Caco-2 (cell line): ENCODE results near the gene MACROD2. TPM values are rescaled to one million over a fixed set of nuclear protein-coding genes. Genes with fewer than 3 reads are reported as not detected.

Experiments used
- BruUV-seq: library from RNA; stranded (reverse); fragments of 400-500 nt; replicated peaks from 2 replicates; lab custom pipeline; 2021; lab: Mats Ljungman, UMichigan
- CTCF ChIA-PET: fragments of 300-600 bp; sonication (Branson Sonifier 250); formaldehyde crosslinking; loops from one replicate; lab custom pipeline; 2022; ENCODE audit warnings: antibody characterized with exemption; lab: Charles Lee
- POLR2A ChIA-PET: fragments of 300-600 bp; sonication (Branson Sonifier 250); formaldehyde crosslinking; loops from one replicate; lab custom pipeline; 2022; ENCODE audit warnings: antibody characterized with exemption; lab: Charles Lee
- DNase-seq, 2 experiments: peaks; one replicate each; pipeline versions ENCODE4 v3.0.0 to v3.0.0-alpha.2; 2020 to 2022
- H3K27me3 ChIP-seq: replicated peaks from 2 replicates; pipeline ENCODE4 v1.6.0; 2011; ENCODE audit warnings: low read length; ENCODE audit not compliant: control insufficient read depth, insufficient read depth
- H3K36me3 ChIP-seq: 2 replicates; pipeline ENCODE4 v1.5.1; 2011; ENCODE audit warnings: low read length; ENCODE audit not compliant: control insufficient read depth, insufficient read depth
- H3K4me1 ChIP-seq: fragments of 250-450 bp; sonication (Bioruptor Pico); 2 replicates; pipeline ENCODE4 v1.5.1; 2020; ENCODE audit warnings: mild to moderate bottlenecking
- H3K4me3 ChIP-seq: 2 replicates; pipeline ENCODE4 v1.5.1; 2011; ENCODE audit warnings: low read depth, mild to moderate bottlenecking, control low read depth, low read length
- H3K9me3 ChIP-seq: fragments of 250-450 bp; sonication (Bioruptor Pico); 2 replicates; pipeline ENCODE4 v1.5.1; 2020; ENCODE audit warnings: mild to moderate bottlenecking, moderate library complexity
- H3K27ac Mint-ChIP-seq: one replicate; pipeline ENCODE4 v1.8.0; 2022; ENCODE audit warnings: mixed read lengths; ENCODE audit not compliant: unreplicated experiment
- H3K27me3 Mint-ChIP-seq: one replicate; pipeline ENCODE4 v1.8.0; 2022; ENCODE audit warnings: mixed read lengths; ENCODE audit not compliant: insufficient read depth, unreplicated experiment
- H3K36me3 Mint-ChIP-seq: one replicate; pipeline ENCODE4 v1.8.0; 2022; ENCODE audit warnings: mild to moderate bottlenecking, mixed read lengths; ENCODE audit not compliant: insufficient read depth, unreplicated experiment
- H3K4me1 Mint-ChIP-seq: one replicate; pipeline ENCODE4 v1.8.0; 2022; ENCODE audit warnings: low read depth, mixed read lengths; ENCODE audit not compliant: unreplicated experiment
- H3K4me3 Mint-ChIP-seq: one replicate; pipeline ENCODE4 v1.8.0; 2022; ENCODE audit warnings: mild to moderate bottlenecking, moderate library complexity, mixed read lengths; ENCODE audit not compliant: unreplicated experiment
- H3K9me3 Mint-ChIP-seq: one replicate; pipeline ENCODE4 v1.8.0; 2022; ENCODE audit warnings: mixed read lengths; ENCODE audit not compliant: unreplicated experiment
- CTCF ChIP-seq, 2 experiments: fragments of 200-600 bp in 1 of 2; IDR thresholded peaks; 1 replicate in 1 of 2; 2 replicates in 1 of 2; pipeline versions ENCODE4 v1.5.1 to v1.8.0; 2011 to 2022; ENCODE audit warnings: antibody characterized with exemption in 1 of 2, control low read depth in 1 of 2, inconsistent platforms in 1 of 2, low read depth in 1 of 2, low read length in 1 of 2, mild to moderate bottlenecking in 1 of 2, moderate library complexity in 1 of 2; ENCODE audit not compliant: insufficient read depth in 1 of 2, severe bottlenecking in 1 of 2, unreplicated experiment in 1 of 2
- intact Hi-C: fragments of 100-400 bp; cut with micrococcal nuclease; formaldehyde crosslinking; loops from one replicate; pipeline ENCODE4 v1.10.0; 2022; ENCODE audit not compliant: unreplicated experiment
- total RNA-seq: library from RNA; stranded (reverse); gene quantifications from 2 replicates; pipeline ENCODE4 v1.2.3, GENCODE V29; 2022

Gene MACROD2
- total RNA-seq, 1 experiment from 2014 or later, result 6.4 TPM

GRCh38 chr20:16083639-16084280, 2088.4 kb downstream of the MACROD2 start:
- no peak for TF ChIP-seq CTCF (IDR thresholded peaks at IDR 0.05; ENCODE audit: insufficient read depth in 1 of 2, low read depth in 1 of 2, low read length in 1 of 2, severe bottlenecking in 1 of 2, unreplicated experiment in 1 of 2)
- peaks cover 2% of the 10 kb centered on the region for H3K27me3 Mint-ChIP-seq
- intact Hi-C loops, result no loop called here
- no peak for DNase-seq
- H3K9me3 ChIP-seq, result peaks cover 8% of the 10 kb centered on the region; the same call in 1 of the 2 replicates
- no peak overlapping the region for H3K27ac Mint-ChIP-seq
- no peaks in the 10 kb centered on the region for H3K36me3 ChIP-seq
- no peaks in the 10 kb centered on the region for H3K27me3 ChIP-seq
- BruUV-seq, result no TSS peak
- H3K4me3 Mint-ChIP-seq, result no peak overlapping the region
- CTCF ChIA-PET, result no interaction called here
- H3K4me1 ChIP-seq, result no peaks in the 10 kb centered on the region
- POLR2A ChIA-PET, result no interaction called here
- H3K36me3 Mint-ChIP-seq, result no peaks in the 10 kb centered on the region
- no peaks in the 10 kb centered on the region for H3K4me1 Mint-ChIP-seq
- no peaks in the 10 kb centered on the region for H3K9me3 Mint-ChIP-seq
- no peak overlapping the region for H3K4me3 ChIP-seq

GRCh38 chr20:16095226-16095625, 2099.9 kb downstream of the MACROD2 start:
- no peak overlapping the region for H3K4me3 Mint-ChIP-seq
- peaks cover 6% of the 10 kb centered on the region for H3K9me3 ChIP-seq
- no peak for DNase-seq
- no peaks in the 10 kb centered on the region for H3K27me3 ChIP-seq
- H3K4me3 ChIP-seq, result no peak overlapping the region
- POLR2A ChIA-PET, result no interaction called here
- H3K36me3 Mint-ChIP-seq, result no peaks in the 10 kb centered on the region
- TF ChIP-seq CTCF (IDR thresholded peaks at IDR 0.05; ENCODE audit: insufficient read depth in 1 of 2, low read depth in 1 of 2, low read length in 1 of 2, severe bottlenecking in 1 of 2, unreplicated experiment in 1 of 2), result no peak
- H3K4me1 Mint-ChIP-seq, result no peaks in the 10 kb centered on the region
- no peak overlapping the region for H3K27ac Mint-ChIP-seq
- no peaks in the 10 kb centered on the region for H3K27me3 Mint-ChIP-seq
- CTCF ChIA-PET, result no interaction called here
- H3K4me1 ChIP-seq, result no peaks in the 10 kb centered on the region
- intact Hi-C loops, result no loop called here
- H3K9me3 Mint-ChIP-seq, result no peaks in the 10 kb centered on the region
- no peaks in the 10 kb centered on the region for H3K36me3 ChIP-seq
- no TSS peak for BruUV-seq

- Mint-ChIP-seq H3K9me3 (no peaks in the 10 kb centered on the region), H3K27ac (no peak overlapping the region), H3K27me3 (no peaks in the 10 kb centered on the region), H3K4me3 (no peak overlapping the region), H3K36me3 (no peaks in the 10 kb centered on the region), H3K4me1 (no peaks in the 10 kb centered on the region)
- Histone ChIP-seq H3K36me3 (no peaks in the 10 kb centered on the region), H3K4me1 (no peaks in the 10 kb centered on the region), H3K4me3 (no peak overlapping the region), H3K27me3 (no peaks in the 10 kb centered on the region), H3K9me3 (no peaks in the 10 kb centered on the region)
- TF ChIP-seq CTCF (IDR thresholded peaks at IDR 0.05; ENCODE audit: insufficient read depth in 1 of 2, low read depth in 1 of 2, low read length in 1 of 2, severe bottlenecking in 1 of 2, unreplicated experiment in 1 of 2), result no peak
- intact Hi-C loops, result no loop called here
- no TSS peak for BruUV-seq
- POLR2A ChIA-PET, result no interaction called here
- no peak for DNase-seq
- CTCF ChIA-PET, result no interaction called here
Observed at GRCh38 chr20:16096756-16097326, 2101.5 kb downstream of the MACROD2 start.
